ENCODE measurements around the gene TPD52L1.

DNA sequence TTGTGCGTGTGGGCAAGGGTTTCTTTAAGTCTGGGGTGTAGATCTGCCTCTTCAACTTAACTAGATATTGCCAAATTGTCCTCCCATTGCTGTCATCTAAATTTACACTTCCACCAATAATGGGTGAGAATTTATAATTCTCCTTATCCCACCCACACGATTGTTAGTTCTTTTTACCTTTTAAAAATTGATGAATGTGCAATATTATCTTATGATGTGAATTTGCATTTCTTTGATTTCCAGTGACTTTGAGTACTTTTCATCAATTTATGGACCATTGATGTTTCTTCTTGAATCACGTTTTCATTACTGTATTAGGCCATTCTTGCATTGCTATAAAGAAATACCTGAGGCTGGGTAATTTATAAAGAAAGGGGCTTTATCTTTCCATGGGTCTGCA, 17.2 kb upstream of the TPD52L1 start:
- TF ChIP-seq, protein P1, sequence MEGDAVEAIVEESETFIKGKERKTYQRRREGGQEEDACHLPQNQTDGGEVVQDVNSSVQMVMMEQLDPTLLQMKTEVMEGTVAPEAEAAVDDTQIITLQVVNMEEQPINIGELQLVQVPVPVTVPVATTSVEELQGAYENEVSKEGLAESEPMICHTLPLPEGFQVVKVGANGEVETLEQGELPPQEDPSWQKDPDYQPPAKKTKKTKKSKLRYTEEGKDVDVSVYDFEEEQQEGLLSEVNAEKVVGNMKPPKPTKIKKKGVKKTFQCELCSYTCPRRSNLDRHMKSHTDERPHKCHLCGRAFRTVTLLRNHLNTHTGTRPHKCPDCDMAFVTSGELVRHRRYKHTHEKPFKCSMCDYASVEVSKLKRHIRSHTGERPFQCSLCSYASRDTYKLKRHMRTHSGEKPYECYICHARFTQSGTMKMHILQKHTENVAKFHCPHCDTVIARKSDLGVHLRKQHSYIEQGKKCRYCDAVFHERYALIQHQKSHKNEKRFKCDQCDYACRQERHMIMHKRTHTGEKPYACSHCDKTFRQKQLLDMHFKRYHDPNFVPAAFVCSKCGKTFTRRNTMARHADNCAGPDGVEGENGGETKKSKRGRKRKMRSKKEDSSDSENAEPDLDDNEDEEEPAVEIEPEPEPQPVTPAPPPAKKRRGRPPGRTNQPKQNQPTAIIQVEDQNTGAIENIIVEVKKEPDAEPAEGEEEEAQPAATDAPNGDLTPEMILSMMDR (IDR thresholded peaks at IDR 0.05): no peak
- TF ChIP-seq POLR2A (IDR thresholded peaks at IDR 0.05) (no peak), POLR2AphosphoS5 (IDR thresholded peaks at IDR 0.05) (no peak)
